Mesendoderm (in vitro differentiated cells): Measurements from ENCODE around the gene ACOXL.

Experiments
- DNase-seq: peaks from one replicate; pipeline ENCODE4 v3.0.0; 2013
- H2AK5ac ChIP-seq: 2 replicates; pipeline ENCODE4 v1.6.1; 2013; ENCODE audit warnings: low read length, inconsistent platforms
- H2BK120ac ChIP-seq: 2 replicates; pipeline ENCODE4 v1.6.1; 2013; ENCODE audit warnings: low read depth, mild to moderate bottlenecking, low read length, moderate library complexity, mixed read lengths
- H2BK15ac ChIP-seq: replicated peaks from 2 replicates; pipeline ENCODE4 v1.6.1; 2013; ENCODE audit warnings: low read depth, mild to moderate bottlenecking, moderate library complexity
- H2BK5ac ChIP-seq: 2 replicates; pipeline ENCODE4 v1.6.1; 2013; ENCODE audit warnings: low read length, inconsistent platforms
- H3K18ac ChIP-seq: 2 replicates; pipeline ENCODE4 v1.6.1; 2013; ENCODE audit warnings: mild to moderate bottlenecking, low read length, mixed read lengths
- H3K23ac ChIP-seq: one replicate; pipeline ENCODE4 v1.6.1; 2013; ENCODE audit warnings: low read length
- H3K27ac ChIP-seq: 2 replicates; pipeline ENCODE4 v1.5.1; 2013; ENCODE audit warnings: low read depth, mild to moderate bottlenecking, inconsistent platforms, low read length, moderate library complexity
- H3K27me3 ChIP-seq: 2 replicates; pipeline ENCODE4 v1.6.1; 2013; ENCODE audit warnings: low read length, control low read depth, mild to moderate bottlenecking, inconsistent platforms; ENCODE audit not compliant: insufficient read depth, poor library complexity
- H3K36me3 ChIP-seq: 2 replicates; pipeline ENCODE4 v1.6.1; 2013; ENCODE audit warnings: low read length, inconsistent platforms; ENCODE audit not compliant: control insufficient read depth, insufficient read depth
- H3K4ac ChIP-seq: one replicate; pipeline ENCODE4 v1.6.1; 2013; ENCODE audit warnings: low read depth, mild to moderate bottlenecking, low read length, moderate library complexity
- H3K4me1 ChIP-seq: 2 replicates; pipeline ENCODE4 v1.6.1; 2013; ENCODE audit warnings: low read depth, low read length, inconsistent platforms; ENCODE audit not compliant: control insufficient read depth
- H3K4me2 ChIP-seq: 2 replicates; pipeline ENCODE4 v1.6.1; 2013; ENCODE audit warnings: low read length
- H3K4me3 ChIP-seq: 2 replicates; pipeline ENCODE4 v1.5.1; 2013; ENCODE audit warnings: mild to moderate bottlenecking, low read length
- H3K56ac ChIP-seq: one replicate; pipeline ENCODE4 v1.6.1; 2013; ENCODE audit warnings: low read length
- H3K79me1 ChIP-seq: 2 replicates; pipeline ENCODE4 v1.6.1; 2013; ENCODE audit warnings: low read length, inconsistent platforms
- H3K79me2 ChIP-seq: 2 replicates; pipeline ENCODE4 v1.6.1; 2013; ENCODE audit warnings: mild to moderate bottlenecking, low read length; ENCODE audit not compliant: control insufficient read depth, insufficient read depth
- H3K9ac ChIP-seq: 2 replicates; pipeline ENCODE4 v1.6.1; 2013; ENCODE audit warnings: low read length, inconsistent platforms
- H4K5ac ChIP-seq: one replicate; pipeline ENCODE4 v1.6.1; 2013; ENCODE audit warnings: low read length
- H4K8ac ChIP-seq: one replicate; pipeline ENCODE4 v1.6.1; 2013; ENCODE audit warnings: low read depth, mild to moderate bottlenecking, control low read depth, low read length, moderate library complexity
- WGBS: extraction: QIAGEN DNeasy Blood & Tissue Kit; methylation state at CpG from one replicate; pipeline ENCODE4 v1.1.7; 2013; ENCODE audit warnings: low lambda C conversion rate, missing lambda C conversion rate; ENCODE audit not compliant: insufficient coverage; ENCODE audit errors: extremely low coverage; 5-methylcytosine and 5-hydroxymethylcytosine counted together

ACOXL gene

GRCh38 chr2:110943070-110943634 lies 210.8 kb downstream of the ACOXL start:
- no peak overlapping the region for H2BK120ac ChIP-seq
- H3K9ac ChIP-seq, result no peak overlapping the region
- H3K79me1 ChIP-seq, result no peaks in the 10 kb centered on the region
- no peaks in the 10 kb centered on the region for H3K4me1 ChIP-seq
- no peak overlapping the region for H4K5ac ChIP-seq
- no peaks in the 10 kb centered on the region for H3K79me2 ChIP-seq
- H2BK5ac ChIP-seq, result no peak overlapping the region
- WGBS, result no CpG with 5 or more reads among the region's 1 CpG
- no peak overlapping the region for H2AK5ac ChIP-seq
- no peak overlapping the region for H3K56ac ChIP-seq
- no peak overlapping the region for H4K8ac ChIP-seq
- H3K27ac ChIP-seq, result no peak overlapping the region
- H3K4me3 ChIP-seq, result no peak overlapping the region
- H2BK15ac ChIP-seq, result no peak overlapping the region
- H3K23ac ChIP-seq, result no peak overlapping the region
- no peak overlapping the region for H3K18ac ChIP-seq
- H3K36me3 ChIP-seq, result no peaks in the 10 kb centered on the region
- no peaks in the 10 kb centered on the region for H3K27me3 ChIP-seq
- DNase-seq, result no peak
- no peak overlapping the region for H3K4ac ChIP-seq
- no peak overlapping the region for H3K4me2 ChIP-seq

- no peak overlapping the region for H3K9ac ChIP-seq
- H3K4me2 ChIP-seq, result no peak overlapping the region
- no peaks in the 10 kb centered on the region for H3K36me3 ChIP-seq
- no peak overlapping the region for H2AK5ac ChIP-seq
- no peak overlapping the region for H2BK120ac ChIP-seq
- no peak overlapping the region for H4K5ac ChIP-seq
- H2BK5ac ChIP-seq, result no peak overlapping the region
- whole genome bisulfite sequencing, result no CpG with 5 or more reads among the region's 7 CpGs
- H3K27me3 ChIP-seq, result no peaks in the 10 kb centered on the region
- no peak overlapping the region for H3K23ac ChIP-seq
- no peak overlapping the region for H3K4ac ChIP-seq
- H3K79me1 ChIP-seq, result no peaks in the 10 kb centered on the region
- no peak overlapping the region for H3K27ac ChIP-seq
- no peak for DNase-seq
- H3K4me3 ChIP-seq, result no peak overlapping the region
- no peak overlapping the region for H2BK15ac ChIP-seq
- no peak overlapping the region for H3K18ac ChIP-seq
- H3K79me2 ChIP-seq, result no peaks in the 10 kb centered on the region
- no peak overlapping the region for H3K56ac ChIP-seq
- no peaks in the 10 kb centered on the region for H3K4me1 ChIP-seq
- H4K8ac ChIP-seq, result no peak overlapping the region
Measured at GRCh38 chr2:110946902-110947301, 214.5 kb downstream of the ACOXL start.

GRCh38 chr2:110948027-110948674 lies 215.8 kb downstream of the ACOXL start:
- Histone ChIP-seq H2BK15ac (no peak overlapping the region), H3K4me3 (no peak overlapping the region), H2BK5ac (no peak overlapping the region), H4K5ac (no peak overlapping the region), H3K27ac (no peak overlapping the region), H3K36me3 (no peaks in the 10 kb centered on the region), H3K4ac (no peak overlapping the region), H3K79me2 (no peaks in the 10 kb centered on the region), H3K27me3 (no peaks in the 10 kb centered on the region), H3K23ac (no peak overlapping the region), H3K18ac (no peak overlapping the region), H2AK5ac (no peak overlapping the region), H3K56ac (no peak overlapping the region), H3K4me1 (no peaks in the 10 kb centered on the region), H3K79me1 (no peaks in the 10 kb centered on the region), H3K4me2 (no peak overlapping the region), H4K8ac (no peak overlapping the region), H3K9ac (no peak overlapping the region), H2BK120ac (no peak overlapping the region)
- WGBS, result no CpG with 5 or more reads among the region's 10 CpGs
- no peak for DNase-seq

GRCh38 chr2:110950281-110950680 lies 217.9 kb downstream of the ACOXL start:
- H3K4ac ChIP-seq, result no peak overlapping the region
- H3K79me2 ChIP-seq, result no peaks in the 10 kb centered on the region
- H3K79me1 ChIP-seq, result no peaks in the 10 kb centered on the region
- H3K4me2 ChIP-seq, result no peak overlapping the region
- H3K4me3 ChIP-seq, result no peak overlapping the region
- no peak overlapping the region for H3K9ac ChIP-seq
- no peak overlapping the region for H3K18ac ChIP-seq
- H3K23ac ChIP-seq, result no peak overlapping the region
- no peak overlapping the region for H2BK120ac ChIP-seq
- no peak overlapping the region for H2BK15ac ChIP-seq
- no peak overlapping the region for H2BK5ac ChIP-seq
- no peak overlapping the region for H4K8ac ChIP-seq
- H4K5ac ChIP-seq, result no peak overlapping the region
- H3K4me1 ChIP-seq, result no peaks in the 10 kb centered on the region
- H3K36me3 ChIP-seq, result no peaks in the 10 kb centered on the region
- H3K56ac ChIP-seq, result no peak overlapping the region
- WGBS, result no CpG with 5 or more reads among the region's 3 CpGs
- no peak for DNase-seq
- H3K27me3 ChIP-seq, result no peaks in the 10 kb centered on the region
- no peak overlapping the region for H2AK5ac ChIP-seq
- no peak overlapping the region for H3K27ac ChIP-seq

GRCh38 chr2:110955045-110955444 lies 222.7 kb downstream of the ACOXL start:
- H3K79me2 ChIP-seq, result no peaks in the 10 kb centered on the region
- H3K18ac ChIP-seq, result no peak overlapping the region
- no peak overlapping the region for H3K9ac ChIP-seq
- H4K5ac ChIP-seq, result no peak overlapping the region
- WGBS, result 100% methylated on average over 1 of the region's 2 CpGs
- no peaks in the 10 kb centered on the region for H3K36me3 ChIP-seq
- H3K4me3 ChIP-seq, result no peak overlapping the region
- no peak overlapping the region for H3K27ac ChIP-seq
- H3K56ac ChIP-seq, result no peak overlapping the region
- no peak overlapping the region for H3K4me2 ChIP-seq
- H2BK5ac ChIP-seq, result no peak overlapping the region
- no peak overlapping the region for H4K8ac ChIP-seq
- H2BK120ac ChIP-seq, result no peak overlapping the region
- no peaks in the 10 kb centered on the region for H3K4me1 ChIP-seq
- no peak overlapping the region for H3K4ac ChIP-seq
- no peak overlapping the region for H3K23ac ChIP-seq
- no peak for DNase-seq
- no peaks in the 10 kb centered on the region for H3K79me1 ChIP-seq
- no peak overlapping the region for H2AK5ac ChIP-seq
- no peak overlapping the region for H2BK15ac ChIP-seq
- no peaks in the 10 kb centered on the region for H3K27me3 ChIP-seq

- Histone ChIP-seq H3K56ac (no peak overlapping the region), H3K4me1 (no peaks in the 10 kb centered on the region), H4K8ac (no peak overlapping the region), H3K4me3 (no peak overlapping the region), H2BK120ac (no peak overlapping the region), H3K4me2 (no peak overlapping the region), H3K27ac (no peak overlapping the region), H2BK15ac (no peak overlapping the region), H3K23ac (no peak overlapping the region), H3K79me1 (no peaks in the 10 kb centered on the region), H3K18ac (no peak overlapping the region), H2BK5ac (no peak overlapping the region), H3K27me3 (no peaks in the 10 kb centered on the region), H3K9ac (no peak overlapping the region), H3K79me2 (no peaks in the 10 kb centered on the region), H4K5ac (no peak overlapping the region), H3K36me3 (no peaks in the 10 kb centered on the region), H3K4ac (no peak overlapping the region), H2AK5ac (no peak overlapping the region)
- no peak for DNase-seq
- no CpG with 5 or more reads among the region's 3 CpGs for WGBS
Measured at GRCh38 chr2:110955556-110955955, 223.2 kb downstream of the ACOXL start.
